GM10266 (cell line): Measurements from ENCODE around the gene GZMM.

ENCODE experiments used
- DNase-seq: peaks from one replicate; pipeline ENCODE4 v3.0.0; 2012; ENCODE audit errors: extremely low spot score
- CTCF ChIP-seq: IDR thresholded peaks from 2 replicates; pipeline ENCODE4 v1.5.1; 2012; ENCODE audit warnings: mild to moderate bottlenecking, low read depth; ENCODE audit not compliant: control insufficient read depth, insufficient read depth; ENCODE audit errors: missing control alignments

The GZMM gene

GRCh38 chr19:558770-559439, 15.1 kb downstream of the GZMM start:
- no peak for TF ChIP-seq CTCF

GRCh38 chr19:560121-560520, 16.3 kb downstream of the GZMM start:
- no peak for TF ChIP-seq CTCF
- DNase-seq = no peak

More at GRCh38 chr19:558770-559439, 15.1 kb downstream of the GZMM start:
- DNase-seq = no peak

GRCh38 chr19:566403-566802, 22.6 kb downstream of the GZMM start:
- DNase-seq = no peak
- TF ChIP-seq CTCF = no peak

GRCh38 chr19:566844-567243, 23.0 kb downstream of the GZMM start:
- TF ChIP-seq CTCF = no peak

GRCh38 chr19:567296-567900, 23.5 kb downstream of the GZMM start:
- TF ChIP-seq CTCF = no peak
- DNase-seq = no peak

More at GRCh38 chr19:566844-567243, 23.0 kb downstream of the GZMM start:
- no peak for DNase-seq

- TF ChIP-seq CTCF = no peak
These were observed 26.4 kb downstream of the GZMM start for GRCh38 chr19:570251-570686.

GRCh38 chr19:570937-571565, 27.2 kb downstream of the GZMM start:
- TF ChIP-seq CTCF = no peak
- DNase-seq = peak; percentile 68

More at GRCh38 chr19:570251-570686, 26.4 kb downstream of the GZMM start:
- DNase-seq = no peak
